ENCODE results near the gene HAUS2.

The HAUS2 gene

DNA sequence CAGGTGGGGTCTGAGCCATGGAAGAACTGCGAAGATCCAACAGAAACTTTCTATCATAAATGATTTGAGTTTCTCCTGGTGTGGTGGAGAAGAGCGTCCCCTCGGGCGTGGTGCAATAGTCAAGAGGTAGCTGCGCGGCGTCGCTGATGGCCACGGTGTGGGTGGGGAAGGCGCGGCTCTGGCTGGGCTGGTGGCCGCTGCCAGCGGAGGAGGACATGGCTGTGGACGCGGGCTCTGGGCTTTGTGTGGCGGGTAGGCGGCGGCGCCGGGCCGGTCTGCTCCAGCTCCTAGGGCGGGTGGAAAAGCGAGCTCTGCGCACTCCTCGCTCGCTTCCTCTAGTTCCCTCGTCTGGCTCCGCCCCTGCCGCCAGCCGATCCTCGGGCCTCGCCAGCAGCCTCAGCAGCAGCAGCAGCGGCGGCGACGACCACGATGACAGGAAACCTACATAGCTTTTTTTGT is 32.7 kb downstream of the HAUS2 start:
- TF ChIP-seq, protein P1, sequence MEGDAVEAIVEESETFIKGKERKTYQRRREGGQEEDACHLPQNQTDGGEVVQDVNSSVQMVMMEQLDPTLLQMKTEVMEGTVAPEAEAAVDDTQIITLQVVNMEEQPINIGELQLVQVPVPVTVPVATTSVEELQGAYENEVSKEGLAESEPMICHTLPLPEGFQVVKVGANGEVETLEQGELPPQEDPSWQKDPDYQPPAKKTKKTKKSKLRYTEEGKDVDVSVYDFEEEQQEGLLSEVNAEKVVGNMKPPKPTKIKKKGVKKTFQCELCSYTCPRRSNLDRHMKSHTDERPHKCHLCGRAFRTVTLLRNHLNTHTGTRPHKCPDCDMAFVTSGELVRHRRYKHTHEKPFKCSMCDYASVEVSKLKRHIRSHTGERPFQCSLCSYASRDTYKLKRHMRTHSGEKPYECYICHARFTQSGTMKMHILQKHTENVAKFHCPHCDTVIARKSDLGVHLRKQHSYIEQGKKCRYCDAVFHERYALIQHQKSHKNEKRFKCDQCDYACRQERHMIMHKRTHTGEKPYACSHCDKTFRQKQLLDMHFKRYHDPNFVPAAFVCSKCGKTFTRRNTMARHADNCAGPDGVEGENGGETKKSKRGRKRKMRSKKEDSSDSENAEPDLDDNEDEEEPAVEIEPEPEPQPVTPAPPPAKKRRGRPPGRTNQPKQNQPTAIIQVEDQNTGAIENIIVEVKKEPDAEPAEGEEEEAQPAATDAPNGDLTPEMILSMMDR (IDR thresholded peaks at IDR 0.05; ENCODE audit: control extremely low read depth, extremely low read depth, low read depth, missing control alignments), result no peak
- POLR2A ChIA-PET, result no interaction called here
- CTCF ChIA-PET, result interaction anchor here (0.9 to 1.6 kb wide), 4 partner anchors 11 to 42 kb away, joined by 3 to 4 read pairs (median 4); no protein-coding TSS in a partner anchor
- DNase-seq (ENCODE audit: extremely low spot score), result peak; percentile 78

DNA sequence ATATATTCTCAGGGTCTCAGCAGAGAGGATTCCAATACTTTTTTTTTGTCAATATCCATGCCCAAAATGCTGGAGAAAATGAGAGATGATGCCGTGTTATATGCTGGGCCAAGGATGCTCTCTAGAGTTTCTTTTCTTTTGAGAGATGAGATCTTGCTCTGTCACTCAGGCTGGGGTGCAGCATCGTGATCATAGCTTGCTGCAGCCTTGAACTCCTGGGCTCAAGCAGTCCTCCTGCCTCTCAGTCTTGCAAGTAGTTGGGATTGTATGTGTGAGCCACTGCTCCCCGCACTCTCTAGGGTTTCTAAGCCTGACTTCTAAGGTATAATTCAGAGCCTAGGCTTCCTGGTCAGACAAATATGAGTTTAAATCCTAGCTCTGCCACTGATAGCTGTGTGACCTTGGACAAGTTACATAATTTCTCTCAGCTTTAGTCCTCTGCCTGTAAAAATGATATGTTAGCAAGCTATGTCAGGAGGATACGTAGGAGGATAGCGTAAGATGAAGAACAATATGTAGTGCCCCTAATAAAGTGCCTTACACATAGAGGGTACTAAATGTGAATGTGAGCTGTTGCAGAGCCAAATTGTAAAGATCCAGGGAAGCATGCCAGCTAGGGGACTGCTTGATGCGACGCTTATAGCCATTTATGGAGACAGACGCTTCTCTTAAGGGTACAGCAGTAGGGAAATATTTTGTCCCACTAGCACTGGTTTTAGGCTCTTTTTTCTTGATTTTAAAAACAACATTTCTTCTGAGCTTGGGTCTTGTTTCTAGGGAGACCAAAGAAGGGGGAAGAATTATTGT is 34.1 kb downstream of the HAUS2 start:
- TF ChIP-seq, protein P1 (IDR thresholded peaks at IDR 0.05; ENCODE audit: control extremely low read depth, extremely low read depth, low read depth, missing control alignments), result no peak
- POLR2A ChIA-PET, result no interaction called here
- CTCF ChIA-PET, result interaction anchor here (1.1 to 1.8 kb wide), 6 partner anchors 9 to 26 kb away, joined by 3 to 6 read pairs (median 5); no protein-coding TSS in a partner anchor
- no peak for DNase-seq (ENCODE audit: extremely low spot score)

GRCh38 chr15:42584031-42584765 is 35.6 kb downstream of the HAUS2 start:
- DNase-seq (ENCODE audit: extremely low spot score), result no peak
- ChIA-PET POLR2A (no interaction called here), CTCF (interaction anchor here (1.4 kb wide), 2 partner anchors 9 to 12 kb away, joined by 3 to 5 read pairs; no protein-coding TSS in a partner anchor)
- TF ChIP-seq, protein P1 (IDR thresholded peaks at IDR 0.05; ENCODE audit: control extremely low read depth, extremely low read depth, low read depth, missing control alignments), result no peak

- ChIA-PET POLR2A (interaction anchor here (0.7 kb wide), 1 partner anchor 359 kb away, joined by 3 read pairs; no protein-coding TSS in a partner anchor), CTCF (interaction anchor here (1.1 kb wide), 1 partner anchor 15 kb away, joined by 4 read pairs; no protein-coding TSS in a partner anchor)
- no peak for DNase-seq (ENCODE audit: extremely low spot score)
- TF ChIP-seq, protein P1 (IDR thresholded peaks at IDR 0.05; ENCODE audit: control extremely low read depth, extremely low read depth, low read depth, missing control alignments), result no peak
These were observed 42.1 kb downstream of the HAUS2 start for GRCh38 chr15:42590619-42591237.

- CTCF ChIA-PET, result interaction anchor here (1.0 to 1.4 kb wide), 3 partner anchors 9 to 14 kb away, joined by 4 to 5 read pairs (median 4); no protein-coding TSS in a partner anchor
- POLR2A ChIA-PET, result interaction anchor here (0.7 kb wide), 1 partner anchor 358 kb away, joined by 3 read pairs; no protein-coding TSS in a partner anchor
- DNase-seq (ENCODE audit: extremely low spot score), result no peak
- TF ChIP-seq, protein P1 (IDR thresholded peaks at IDR 0.05; ENCODE audit: control extremely low read depth, extremely low read depth, low read depth, missing control alignments), result peak; percentile 20
These were observed 42.7 kb downstream of the HAUS2 start for GRCh38 chr15:42591238-42591934.
